GM21723 (cell line): Measurements from ENCODE around the gene RIOK2.
"Not testable (repeated sequence)": the region's sequence is repeated elsewhere in the genome, so short reads cannot be mapped to it uniquely, and the experiment has no call there.

Experiments used
- ATAC-seq: cut with Tn5 transposase; IDR thresholded peaks from one replicate; pipeline ENCODE4 v1.9.1; 2021; ENCODE audit warnings: mild to moderate bottlenecking, moderate library complexity; ENCODE audit not compliant: unreplicated experiment

The RIOK2 gene

GRCh38 chr5:97183100-97183929 lies at the start of gene RIOK2:
RIOK2 (minus strand) TSS chr5:97183247; CDS start chr5:97183191, 56 bp downstream.
- ATAC-seq: peak; percentile 90

- peak; percentile 97 for ATAC-seq
Measured at GRCh38 chr5:97231025-97231636, 48.1 kb upstream of the RIOK2 start.

- no peak for ATAC-seq
Measured at GRCh38 chr5:97229688-97230285, 46.7 kb upstream of the RIOK2 start.

GRCh38 chr5:97229196-97229595 lies 46.1 kb upstream of the RIOK2 start:
- ATAC-seq: no peak

GRCh38 chr5:97225222-97225621 lies 42.2 kb upstream of the RIOK2 start:
- ATAC-seq: no peak

GRCh38 chr5:97224112-97224750 lies 41.2 kb upstream of the RIOK2 start:
- no peak for ATAC-seq

GRCh38 chr5:97223596-97223995 lies 40.5 kb upstream of the RIOK2 start:
- no peak for ATAC-seq

GRCh38 chr5:97209343-97209742 lies 26.3 kb upstream of the RIOK2 start:
- ATAC-seq: no peak

- ATAC-seq: no peak
Measured at GRCh38 chr5:97208714-97209113, 25.7 kb upstream of the RIOK2 start.

- ATAC-seq: no peak
Measured at GRCh38 chr5:97208184-97208713, 25.2 kb upstream of the RIOK2 start.

- ATAC-seq: no peak
Measured at GRCh38 chr5:97194366-97194765, 11.3 kb upstream of the RIOK2 start.

GRCh38 chr5:97193355-97193688 lies 10.3 kb upstream of the RIOK2 start:
- ATAC-seq: no peak

- no peak for ATAC-seq
Measured at GRCh38 chr5:97192580-97193354, 9.7 kb upstream of the RIOK2 start.

- ATAC-seq: no peak
Measured at GRCh38 chr5:97191893-97192292, 8.8 kb upstream of the RIOK2 start.

- ATAC-seq: not testable (repeated sequence)
Measured at GRCh38 chr5:97189523-97189922, 6.5 kb upstream of the RIOK2 start.

GRCh38 chr5:97183930-97184213 lies 825 bp upstream of the RIOK2 start:
- ATAC-seq: no peak

GRCh38 chr5:97182571-97183099 lies 412 bp downstream of the RIOK2 start:
- no peak for ATAC-seq

- ATAC-seq: no peak
Measured at GRCh38 chr5:97181856-97182545, 1.0 kb downstream of the RIOK2 start.

GRCh38 chr5:97179457-97179856 lies 3.6 kb downstream of the RIOK2 start:
- not testable (repeated sequence) for ATAC-seq

GRCh38 chr5:97172227-97172626 lies 10.8 kb downstream of the RIOK2 start:
- ATAC-seq: no peak
